VCaP (cell line): Measurements from ENCODE around the gene RAP1A.

Experiments
- H3K27ac ChIP-seq: fragments of 450-650 bp; 2 replicates; pipeline ENCODE4 v1.5.1; 2017
- CTCF ChIP-seq: fragments of 450-650 bp; conservative IDR thresholded peaks from 2 replicates; pipeline ENCODE4 v1.5.1; 2017; ENCODE audit warnings: mild to moderate bottlenecking, moderate library complexity

Gene RAP1A

GRCh38 chr1:111660204-111661150 is 40.9 kb downstream of the RAP1A start:
- no peak overlapping the region for H3K27ac ChIP-seq
- TF ChIP-seq CTCF: no peak

- no peak overlapping the region for H3K27ac ChIP-seq
- TF ChIP-seq CTCF: no peak
Observed at GRCh38 chr1:111664652-111665051, 45.1 kb downstream of the RAP1A start.

GRCh38 chr1:111665497-111665896 is 45.9 kb downstream of the RAP1A start:
- no peak for TF ChIP-seq CTCF

GRCh38 chr1:111666828-111667227 is 47.2 kb downstream of the RAP1A start:
- TF ChIP-seq CTCF: no peak
- H3K27ac ChIP-seq: no peak overlapping the region

More at GRCh38 chr1:111665497-111665896, 45.9 kb downstream of the RAP1A start:
- H3K27ac ChIP-seq: no peak overlapping the region

- H3K27ac ChIP-seq: 0 out of 2 replicates have a peak overlapping the region, but pooled peaks have one; percentile 8
- TF ChIP-seq CTCF: no peak
Observed at GRCh38 chr1:111669268-111669667, 49.7 kb downstream of the RAP1A start.

- no peak overlapping the region for H3K27ac ChIP-seq
- no peak for TF ChIP-seq CTCF
Observed at GRCh38 chr1:111671852-111672251, 52.3 kb downstream of the RAP1A start.

- TF ChIP-seq CTCF: no peak
- H3K27ac ChIP-seq: no peak overlapping the region
Observed at GRCh38 chr1:111672331-111672730, 52.7 kb downstream of the RAP1A start.
